ENCODE measurements around the gene PCNX1. TPM values are rescaled to one million over a fixed set of nuclear protein-coding genes. Genes with fewer than 3 reads are reported as not detected.

The PCNX1 gene
- total and polyA plus RNA-seq, 2 of the 4 experiments (the other 2 are of a cell fraction) = 15.0 to 43.7 TPM

DNA sequence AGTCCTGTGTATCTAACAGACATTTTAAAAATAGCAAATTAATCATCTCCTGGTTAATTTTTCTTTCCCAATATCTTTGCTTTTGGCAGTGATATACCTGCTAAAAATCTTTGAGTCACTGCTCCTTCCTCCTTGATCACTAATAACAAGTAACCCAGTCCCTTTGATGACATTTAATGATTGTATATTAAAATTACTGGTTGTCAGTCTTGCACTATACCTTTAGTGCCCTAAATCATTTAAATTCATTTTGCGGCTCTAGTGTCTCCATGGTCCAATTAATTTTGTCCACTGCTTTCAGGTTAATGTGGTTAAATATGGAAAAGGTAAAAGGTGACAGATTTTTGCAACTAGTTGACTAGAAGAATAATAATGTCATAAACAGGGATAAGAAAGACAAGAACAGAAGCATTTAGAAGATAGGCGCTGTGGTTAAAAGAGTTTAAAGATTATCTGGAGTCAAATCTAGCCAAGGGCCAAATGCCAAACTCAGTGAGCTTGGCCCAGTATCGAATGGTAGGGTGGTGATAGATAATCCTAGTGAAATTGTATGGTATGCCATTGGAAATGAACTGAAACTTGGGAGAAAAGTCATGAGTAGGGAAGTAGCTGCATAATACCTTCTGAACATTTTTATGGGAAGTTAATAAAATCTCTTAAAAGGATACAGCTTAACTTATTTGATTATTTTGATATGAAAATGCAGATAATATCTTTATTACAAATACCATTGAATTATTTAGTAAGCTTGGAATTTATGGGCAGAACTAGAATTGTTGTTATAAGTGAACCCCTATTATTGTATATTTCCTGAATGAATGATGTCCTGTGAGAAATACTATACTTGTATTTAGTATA, 115.0 kb downstream of the PCNX1 start (continued):
- TF ChIP-seq, protein P1, sequence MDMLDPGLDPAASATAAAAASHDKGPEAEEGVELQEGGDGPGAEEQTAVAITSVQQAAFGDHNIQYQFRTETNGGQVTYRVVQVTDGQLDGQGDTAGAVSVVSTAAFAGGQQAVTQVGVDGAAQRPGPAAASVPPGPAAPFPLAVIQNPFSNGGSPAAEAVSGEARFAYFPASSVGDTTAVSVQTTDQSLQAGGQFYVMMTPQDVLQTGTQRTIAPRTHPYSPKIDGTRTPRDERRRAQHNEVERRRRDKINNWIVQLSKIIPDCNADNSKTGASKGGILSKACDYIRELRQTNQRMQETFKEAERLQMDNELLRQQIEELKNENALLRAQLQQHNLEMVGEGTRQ (IDR thresholded peaks at IDR 0.05; ENCODE audit: low read depth, low read length) = no peak
- no peak for TF ChIP-seq MAZ (IDR thresholded peaks at IDR 0.05; ENCODE audit: borderline replicate concordance, low read depth, low read length)

DNA sequence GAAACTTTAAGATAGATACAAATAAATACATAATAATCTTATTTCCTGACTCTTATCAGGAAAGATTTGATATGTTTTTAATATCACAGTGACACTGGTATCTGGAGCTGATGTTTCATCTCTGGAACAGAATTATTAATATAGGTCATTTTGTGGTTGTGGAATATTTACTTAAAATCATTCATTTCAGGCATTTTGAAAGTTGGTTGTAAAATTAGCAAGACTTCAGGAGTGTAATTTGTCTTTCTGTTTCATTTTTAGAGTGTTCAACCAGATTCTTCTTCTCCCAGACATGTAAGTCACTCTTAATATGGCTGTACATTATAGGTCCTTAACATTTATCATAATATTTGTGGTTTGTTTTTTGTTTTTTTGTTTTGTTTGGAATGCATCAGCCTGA, 115.7 kb downstream of the PCNX1 start:
- no peak overlapping the region for H2AK5ac ChIP-seq (ENCODE audit: low read depth, low read length)
- ChIA-PET CTCF (interaction anchor here (1.6 kb wide), 1 partner anchor 10 kb away, joined by 5 read pairs; no protein-coding TSS in a partner anchor), POLR2A (ENCODE audit: unreplicated experiment) (no interaction called here)
- H3K23ac ChIP-seq (ENCODE audit: low read depth, low read length) = no peak overlapping the region
- H2BK20ac ChIP-seq (ENCODE audit: low read depth, low read length) = no peak overlapping the region
- TF ChIP-seq POLR2A (IDR thresholded peaks at IDR 0.05; ENCODE audit: low read depth, low read length) (no peak), CEBPB (IDR thresholded peaks at IDR 0.05; ENCODE audit: low read depth, low read length) (no peak), BHLHE40 (IDR thresholded peaks at IDR 0.05; ENCODE audit: low read depth, low read length) (no peak), CHD1 (IDR thresholded peaks at IDR 0.05; ENCODE audit: low read depth, low read length) (no peak)
- TF ChIP-seq, protein P2, sequence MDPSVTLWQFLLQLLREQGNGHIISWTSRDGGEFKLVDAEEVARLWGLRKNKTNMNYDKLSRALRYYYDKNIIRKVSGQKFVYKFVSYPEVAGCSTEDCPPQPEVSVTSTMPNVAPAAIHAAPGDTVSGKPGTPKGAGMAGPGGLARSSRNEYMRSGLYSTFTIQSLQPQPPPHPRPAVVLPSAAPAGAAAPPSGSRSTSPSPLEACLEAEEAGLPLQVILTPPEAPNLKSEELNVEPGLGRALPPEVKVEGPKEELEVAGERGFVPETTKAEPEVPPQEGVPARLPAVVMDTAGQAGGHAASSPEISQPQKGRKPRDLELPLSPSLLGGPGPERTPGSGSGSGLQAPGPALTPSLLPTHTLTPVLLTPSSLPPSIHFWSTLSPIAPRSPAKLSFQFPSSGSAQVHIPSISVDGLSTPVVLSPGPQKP (IDR thresholded peaks at IDR 0.05; ENCODE audit: borderline replicate concordance, low read depth, low read length) = no peak
- H3K27me3 ChIP-seq (ENCODE audit: control insufficient read depth, insufficient read depth, low read length) = no peaks in the 10 kb centered on the region
- DNase-seq (no peak), ATAC-seq (ENCODE audit: low read depth) (no peak)
- no peak overlapping the region for H2BK15ac ChIP-seq (ENCODE audit: low read depth, low read length)
- no peak overlapping the region for H3K18ac ChIP-seq (ENCODE audit: low read depth, low read length)
- H3K9me1 ChIP-seq (ENCODE audit: insufficient read depth, low read length) = no peaks in the 10 kb centered on the region
- H4K91ac ChIP-seq (ENCODE audit: insufficient read depth, low read depth, low read length) = no peak overlapping the region
- H2AK9ac ChIP-seq (replicated peaks; ENCODE audit: low read depth, low read length, poor library complexity) = no peak overlapping the region
- peaks cover 5% of the 10 kb centered on the region; the same call in 1 of the 2 replicates for H4K20me1 ChIP-seq (ENCODE audit: insufficient read depth, low read length)
- no peak overlapping the region for H2AFZ ChIP-seq (replicated peaks; ENCODE audit: low read length, poor library complexity)
- no peak overlapping the region for H3K27ac ChIP-seq (ENCODE audit: insufficient read depth, low read length)
- intact Hi-C loops (cut with micrococcal nuclease) = no loop called here
- no peak overlapping the region for H3K9ac ChIP-seq (ENCODE audit: low read depth, low read length)
- no peak overlapping the region for H4K5ac ChIP-seq (ENCODE audit: low read depth, low read length)
- in situ Hi-C loops (cut with MboI; ENCODE audit: low sequenced_read_pairs) = no loop called here
- no peaks in the 10 kb centered on the region for H3K9me3 ChIP-seq (ENCODE audit: control insufficient read depth, insufficient read depth, low read length)
- H3K36me3 ChIP-seq (ENCODE audit: control insufficient read depth, insufficient read depth, low read length) = peaks cover 8% of the 10 kb centered on the region
- no peak overlapping the region for H3K56ac ChIP-seq (ENCODE audit: extremely low read depth, insufficient read depth, low read length)
- dilution Hi-C loops (cut with HindIII; ENCODE audit: low sequenced_read_pairs, unreplicated experiment) = no loop called here
- no peak overlapping the region for H3K4ac ChIP-seq (ENCODE audit: low read depth, low read length)
- H2BK120ac ChIP-seq (ENCODE audit: low read depth, low read length) = no peak overlapping the region
- no peak overlapping the region for H3K4me3 ChIP-seq (ENCODE audit: insufficient read depth, low read depth, low read length)
- H2BK5ac ChIP-seq (ENCODE audit: low read depth, low read length, poor library complexity, severe bottlenecking) = no peak overlapping the region
- no TSS peak for BruUV-seq (replicated peaks)
- peaks cover 9 to 11% of the 10 kb centered on the region in 2 experiments for H3K79me1 ChIP-seq (ENCODE audit: low read depth in 1 of 2, low read length in 2 of 2)
- peaks cover 6% of the 10 kb centered on the region; the same call in 1 of the 2 replicates for H3K4me1 ChIP-seq (ENCODE audit: control insufficient read depth, insufficient read depth, low read length)
- H4K8ac ChIP-seq (ENCODE audit: low read depth in 2 of 2, low read length in 2 of 2) = no peak overlapping the region
- H3K14ac ChIP-seq (replicated peaks; ENCODE audit: low read depth, low read length) = no peak overlapping the region
- no peak overlapping the region for H3K4me2 ChIP-seq (ENCODE audit: low read depth, low read length)
